Left lung (tissue), 10 donors: ENCODE measurements around the gene PDZK1. TPM values are rescaled to one million over a fixed set of nuclear protein-coding genes. Genes with fewer than 3 reads are reported as not detected.
"Not testable (repeated sequence)": the region's sequence is repeated elsewhere in the genome, so short reads cannot be mapped to it uniquely, and the experiment has no call there.

Experiments
- ATAC-seq: fragments of 200-7000 bp; cut with Tn5 transposase; one replicate; pipeline ENCODE4 v1.9.1; 2020; ENCODE audit warnings: moderate library complexity
- DNase-seq, 4 donors: peaks; one replicate each; pipeline ENCODE4 v3.0.0-alpha.2; 2013 to 2020
- H3K27ac ChIP-seq, 2 donors: fragments of 200-600 bp; sonication (generic) in 1 of 2; one replicate each; pipeline versions ENCODE4 v1.5.0 to v1.8.0; 2020 to 2021
- H3K27me3 ChIP-seq, 2 donors: fragments of 200-600 bp; sonication (generic) in 1 of 2; one replicate each; pipeline versions ENCODE4 v1.5.0 to v1.8.0; 2020 to 2021
- H3K36me3 ChIP-seq, 2 donors: fragments of 200-600 bp; sonication (generic) in 1 of 2; one replicate each; pipeline versions ENCODE4 v1.5.0 to v1.8.0; 2020 to 2021
- H3K4me1 ChIP-seq, 2 donors: fragments of 200-600 bp; one replicate each; pipeline ENCODE4 v1.8.0; 2021
- H3K4me3 ChIP-seq, 2 donors: fragments of 200-600 bp; sonication (generic) in 1 of 2; one replicate each; pipeline versions ENCODE4 v1.5.0 to v1.8.0; 2020 to 2021; ENCODE audit warnings: mild to moderate bottlenecking in 1 of 2
- H3K9me3 ChIP-seq, 2 donors: fragments of 200-600 bp; sonication (generic) in 1 of 2; one replicate each; pipeline versions ENCODE4 v1.5.0 to v1.8.0; 2020 to 2021
- intact Hi-C, 2 donors: fragments of 100-400 bp; cut with DNase I; formaldehyde crosslinking; loops; one replicate each; pipeline versions ENCODE4 v1.11.2 to v1.14.2; 2022
- polyA plus RNA-seq, 6 donors: library from polyadenylated mRNA; unstranded; fragments of 120-200 nt; gene quantifications; one replicate each; pipeline ENCODE4 v1.2.1, GENCODE V29; 2013; ENCODE audit not compliant: insufficient read length in 6 of 6
- total RNA-seq, 2 donors: library from RNA; stranded (reverse); fragmentation: NEBNext Ultra II Directional; extraction: Animal tissue kit (Norgen Biotek cat#: 25700); gene quantifications; one replicate each; pipeline ENCODE4 v1.2.1, GENCODE V29; 2021
- TF ChIP-seq, protein P1 (sequence below), 2 donors: fragments of 200-600 bp; sonication (generic) in 1 of 2; IDR thresholded peaks; one replicate each; pipeline versions ENCODE4 v1.5.0 to v1.8.0; 2021; ENCODE audit warnings: antibody characterized with exemption in 2 of 2
- donor health status: DM: no; HTN: yes; CAD: no.
- donor health status: DM: no; HTN: no; CAD: no.

Gene PDZK1
- total and polyA plus RNA-seq, 8 donors, result 0.18 to 3.0 (median 2.0) TPM

DNA sequence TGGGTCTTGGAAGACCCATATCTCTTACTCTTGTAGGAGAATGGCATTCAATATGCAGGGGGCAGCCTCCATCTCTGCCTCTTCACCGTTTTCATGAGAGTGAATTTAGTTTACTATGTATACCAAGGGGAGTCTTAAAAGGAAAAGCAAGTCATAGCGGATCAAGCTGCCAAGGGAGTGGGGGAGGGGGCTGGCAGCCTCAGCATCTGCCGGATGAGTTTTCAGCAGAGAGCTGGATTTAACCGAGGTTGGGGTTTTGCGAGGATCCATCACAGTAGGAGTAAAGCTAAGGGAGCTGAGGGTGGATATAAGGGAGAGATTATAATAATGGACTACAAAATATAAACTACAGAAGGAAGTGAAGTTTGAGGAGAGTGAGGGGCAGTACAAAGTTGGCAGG lies 22.0 kb upstream of the PDZK1 start:
- intact Hi-C loops, result no loop called here
- Histone ChIP-seq H3K27me3 (no peaks in the 10 kb centered on the region), H3K4me3 (no peak overlapping the region), H3K4me1 (no peaks in the 10 kb centered on the region), H3K36me3 (no peaks in the 10 kb centered on the region), H3K27ac (no peak overlapping the region), H3K9me3 (no peaks in the 10 kb centered on the region)
- TF ChIP-seq, protein P1, sequence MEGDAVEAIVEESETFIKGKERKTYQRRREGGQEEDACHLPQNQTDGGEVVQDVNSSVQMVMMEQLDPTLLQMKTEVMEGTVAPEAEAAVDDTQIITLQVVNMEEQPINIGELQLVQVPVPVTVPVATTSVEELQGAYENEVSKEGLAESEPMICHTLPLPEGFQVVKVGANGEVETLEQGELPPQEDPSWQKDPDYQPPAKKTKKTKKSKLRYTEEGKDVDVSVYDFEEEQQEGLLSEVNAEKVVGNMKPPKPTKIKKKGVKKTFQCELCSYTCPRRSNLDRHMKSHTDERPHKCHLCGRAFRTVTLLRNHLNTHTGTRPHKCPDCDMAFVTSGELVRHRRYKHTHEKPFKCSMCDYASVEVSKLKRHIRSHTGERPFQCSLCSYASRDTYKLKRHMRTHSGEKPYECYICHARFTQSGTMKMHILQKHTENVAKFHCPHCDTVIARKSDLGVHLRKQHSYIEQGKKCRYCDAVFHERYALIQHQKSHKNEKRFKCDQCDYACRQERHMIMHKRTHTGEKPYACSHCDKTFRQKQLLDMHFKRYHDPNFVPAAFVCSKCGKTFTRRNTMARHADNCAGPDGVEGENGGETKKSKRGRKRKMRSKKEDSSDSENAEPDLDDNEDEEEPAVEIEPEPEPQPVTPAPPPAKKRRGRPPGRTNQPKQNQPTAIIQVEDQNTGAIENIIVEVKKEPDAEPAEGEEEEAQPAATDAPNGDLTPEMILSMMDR (IDR thresholded peaks at IDR 0.05), result no peak
- DNase-seq, result peak in 1 of 4 donors; percentile 30
- ATAC-seq, result no peak

- H3K4me3 ChIP-seq, ATAC-seq, DNase-seq, H3K4me1 ChIP-seq, H3K27ac ChIP-seq, intact Hi-C loops, H3K9me3 ChIP-seq, H3K36me3 ChIP-seq: not testable (repeated sequence)
- H3K27me3 ChIP-seq, result peaks cover 0 to 13% of the 10 kb centered on the region in 2 donors
These were observed 19.0 kb upstream of the PDZK1 start for GRCh38 chr1:145726193-145726592.

DNA sequence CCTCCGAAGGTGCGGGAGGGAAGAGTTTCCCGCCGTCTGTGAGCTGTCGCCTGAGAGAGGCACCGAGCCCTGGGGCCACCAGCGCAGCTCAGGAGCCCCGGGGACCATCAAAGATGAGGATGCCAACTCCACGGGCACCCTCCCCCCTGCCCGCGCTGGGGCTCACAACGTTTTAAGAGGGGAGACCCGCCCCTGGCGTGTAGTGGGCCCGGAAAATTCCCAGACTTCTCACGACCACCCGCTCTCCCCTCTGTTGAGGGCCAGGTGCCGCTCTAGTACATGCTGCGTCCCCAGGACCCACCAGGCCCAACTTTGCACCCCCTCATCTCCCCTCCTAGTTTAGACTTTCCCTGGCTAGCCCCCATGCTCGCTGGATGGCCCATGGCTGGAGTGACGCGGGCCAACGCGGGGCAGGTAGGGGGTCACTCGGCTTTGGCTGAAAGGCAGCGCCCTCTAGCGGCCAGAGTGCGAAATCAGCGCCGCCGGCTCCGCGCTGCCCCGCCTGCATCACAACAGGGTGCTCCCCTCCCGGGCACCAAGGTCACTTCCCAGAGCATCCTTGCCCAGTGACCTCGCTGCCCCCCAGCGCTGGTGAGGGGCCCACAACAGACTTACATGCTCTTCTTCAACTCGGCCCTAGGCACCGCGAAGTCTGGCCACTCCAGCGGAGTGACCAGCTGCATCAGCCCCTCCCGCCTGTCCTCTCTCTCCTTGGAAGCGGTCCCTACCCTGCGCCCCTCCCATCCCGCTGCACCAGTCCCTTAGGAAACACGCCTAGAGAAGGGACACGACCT lies 13.9 kb upstream of the PDZK1 start:
- peaks cover 3 to 12% of the 10 kb centered on the region in 2 donors for H3K4me1 ChIP-seq
- no peak overlapping the region for H3K4me3 ChIP-seq
- no peak overlapping the region for H3K27ac ChIP-seq
- no peaks in the 10 kb centered on the region for H3K9me3 ChIP-seq
- peaks cover 0 to 31% of the 10 kb centered on the region in 2 donors for H3K27me3 ChIP-seq
- no peaks in the 10 kb centered on the region for H3K36me3 ChIP-seq
- DNase-seq (peak; percentile 39 to 94 (median 63)), ATAC-seq (peak; percentile 99)
- intact Hi-C loops, result no loop called here
- TF ChIP-seq, protein P1 (IDR thresholded peaks at IDR 0.05), result peak; percentile 88 to 96

- intact Hi-C loops, result no loop called here
- Histone ChIP-seq H3K9me3 (no peaks in the 10 kb centered on the region), H3K27ac (no peak overlapping the region), H3K4me1 (peaks cover 3 to 12% of the 10 kb centered on the region in 2 donors), H3K36me3 (no peaks in the 10 kb centered on the region), H3K4me3 (no peak overlapping the region), H3K27me3 (peaks cover 0 to 31% of the 10 kb centered on the region in 2 donors)
- ATAC-seq (peak; percentile 22), DNase-seq (no peak)
- TF ChIP-seq, protein P1 (IDR thresholded peaks at IDR 0.05), result no peak
These were observed 13.3 kb upstream of the PDZK1 start for GRCh38 chr1:145720556-145720877.

DNA sequence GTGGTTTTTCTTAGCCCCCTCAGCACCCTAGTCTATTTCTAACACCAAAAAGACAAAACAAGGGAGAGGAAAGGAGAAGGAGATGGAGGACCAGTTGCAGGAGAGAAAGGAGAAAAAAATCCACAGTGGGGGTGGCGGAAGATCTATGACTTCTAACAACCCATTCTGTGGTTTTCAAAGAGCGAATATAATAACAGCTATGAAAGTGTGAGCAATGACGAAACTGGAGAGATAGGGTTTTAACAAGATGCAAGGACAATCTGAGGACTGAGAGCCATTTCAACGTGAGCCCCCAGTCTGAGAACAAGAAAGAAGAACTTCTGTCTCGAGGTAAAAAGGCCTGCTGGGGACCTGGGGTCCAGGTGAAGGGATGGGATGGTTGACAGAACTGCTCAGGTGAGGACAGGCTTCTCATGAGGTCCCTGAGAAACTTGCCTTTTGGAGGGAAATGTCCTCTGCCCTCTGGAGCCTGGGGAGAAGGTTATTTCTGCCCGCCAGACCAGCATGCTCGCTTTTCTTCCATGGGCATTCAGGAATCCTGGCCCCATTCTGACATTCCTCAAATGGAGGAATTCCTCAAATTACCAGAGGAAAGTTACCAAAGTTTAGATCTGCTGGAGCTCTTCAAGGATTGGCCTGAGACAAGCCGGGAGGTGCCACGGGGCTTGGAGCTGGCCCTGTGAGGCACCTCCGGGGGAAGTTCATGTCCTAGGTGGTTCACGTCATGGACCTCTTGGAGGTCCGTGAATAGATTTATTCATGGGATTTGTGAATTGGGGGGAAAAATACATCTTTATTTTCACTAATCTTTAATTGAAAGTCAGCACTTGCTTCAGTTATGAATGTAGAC lies 12.3 kb upstream of the PDZK1 start, which contains the start of gene CD160:
TSS of gene CD160 (plus strand) at position 270 of the 850 bp plus-strand sequence. CDS start 8,829 bp downstream, outside the sequence.
- Histone ChIP-seq H3K4me3 (no peak within 1 kb of the TSS), H3K4me1 (peaks cover 3 to 12% of the 10 kb centered on the region in 2 donors), H3K36me3 (no peaks in the 10 kb centered on the region), H3K27me3 (peaks cover 0 to 31% of the 10 kb centered on the region in 2 donors), H3K27ac (no peak within 1 kb of the TSS), H3K9me3 (no peaks in the 10 kb centered on the region)
- no peak for DNase-seq
- no peak for ATAC-seq
- intact Hi-C loops, result no loop called here
- TF ChIP-seq, protein P1 (IDR thresholded peaks at IDR 0.05), result no peak

DNA sequence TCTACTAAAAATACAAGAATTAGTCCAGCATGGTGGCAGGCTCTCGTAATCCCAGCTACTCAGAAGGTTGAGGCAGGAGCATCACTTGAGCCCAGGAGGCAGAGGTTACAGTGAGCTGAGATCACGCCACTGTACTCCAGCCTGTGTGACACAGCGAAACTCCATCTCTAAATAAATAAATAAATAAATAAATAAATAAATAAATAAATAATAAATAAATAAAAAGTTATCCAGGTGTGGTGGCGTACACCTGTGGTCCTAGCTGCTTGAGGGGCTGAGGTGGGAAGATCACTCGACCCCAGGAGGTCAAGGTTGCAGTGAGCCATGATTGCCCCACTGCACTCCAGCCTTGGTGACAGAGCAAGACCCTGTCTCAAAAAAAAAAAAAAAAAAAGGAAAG lies 11.3 kb upstream of the PDZK1 start:
- H3K36me3 ChIP-seq, DNase-seq, H3K4me3 ChIP-seq, ATAC-seq, intact Hi-C loops, H3K9me3 ChIP-seq, H3K27ac ChIP-seq: not testable (repeated sequence)
- Histone ChIP-seq H3K4me1 (peaks cover 3 to 12% of the 10 kb centered on the region in 2 donors), H3K27me3 (peaks cover 0 to 31% of the 10 kb centered on the region in 2 donors)
